GM12874 (cell line): ENCODE results near the gene CLRN2.

Experiments
- CTCF ChIP-seq: IDR thresholded peaks from 2 replicates; pipeline ENCODE4 v1.5.1; 2011; ENCODE audit warnings: low read depth, mild to moderate bottlenecking, control low read depth, low read length, moderate library complexity; ENCODE audit not compliant: insufficient read depth

Gene CLRN2

GRCh38 chr4:17492876-17493275 lies 22.1 kb upstream of the CLRN2 start:
- TF ChIP-seq CTCF, result no peak

GRCh38 chr4:17493619-17494018 lies 21.3 kb upstream of the CLRN2 start:
- no peak for TF ChIP-seq CTCF

- no peak for TF ChIP-seq CTCF
Observed at GRCh38 chr4:17494258-17495190, 20.4 kb upstream of the CLRN2 start.

- no peak for TF ChIP-seq CTCF
Observed at GRCh38 chr4:17497890-17498523, 17.0 kb upstream of the CLRN2 start.

- no peak for TF ChIP-seq CTCF
Observed at GRCh38 chr4:17500574-17500973, 14.4 kb upstream of the CLRN2 start.

- no peak for TF ChIP-seq CTCF
Observed at GRCh38 chr4:17502756-17503155, 12.2 kb upstream of the CLRN2 start.

GRCh38 chr4:17504081-17504480 lies 10.9 kb upstream of the CLRN2 start:
- TF ChIP-seq CTCF, result no peak
